OCI-LY7 (cell line): ENCODE measurements around the gene ZDHHC8. TPM values are rescaled to one million over a fixed set of nuclear protein-coding genes. Genes with fewer than 3 reads are reported as not detected.

Source experiments
- BruUV-seq: library from RNA; stranded (reverse); fragments of 400-500 nt; replicated peaks from 2 replicates; lab custom pipeline; 2021; lab: Mats Ljungman, UMichigan
- CTCF ChIA-PET: fragments of 300-600 bp; sonication (Branson Sonifier 250); formaldehyde crosslinking; loops from one replicate; lab custom pipeline; 2022; ENCODE audit warnings: antibody characterized with exemption; ENCODE audit not compliant: unreplicated experiment; lab: Charles Lee
- POLR2A ChIA-PET: fragments of 300-600 bp; sonication (Branson Sonifier 250); formaldehyde crosslinking; loops from one replicate; lab custom pipeline; 2022; ENCODE audit warnings: antibody characterized with exemption; lab: Charles Lee
- DNase-seq: peaks from one replicate; pipeline ENCODE4 v3.0.0-alpha.2; 2015; ENCODE audit warnings: low spot score
- H2AFZ ChIP-seq: fragments of 200-600 bp; sonication (generic), shearing (Covaris generic); 2 replicates; pipeline ENCODE4 v1.6.1; 2014; ENCODE audit warnings: mild to moderate bottlenecking, antibody characterized with exemption, low read length, moderate library complexity
- H3K27ac ChIP-seq: fragments of 200-600 bp; sonication (generic); 2 replicates; pipeline ENCODE4 v1.5.1; 2014; ENCODE audit warnings: mixed run types, low read depth, mild to moderate bottlenecking, moderate library complexity, low read length, inconsistent platforms; ENCODE audit not compliant: poor library complexity, severe bottlenecking
- H3K36me3 ChIP-seq: fragments of 200-600 bp; sonication (generic); 2 replicates; pipeline ENCODE4 v1.6.1; 2014; ENCODE audit warnings: mild to moderate bottlenecking, antibody characterized with exemption, low read length, moderate library complexity, mixed read lengths; ENCODE audit not compliant: insufficient read depth
- H3K4me1 ChIP-seq: fragments of 200-600 bp; sonication (generic); 2 replicates; pipeline ENCODE4 v1.5.1; 2014; ENCODE audit warnings: mild to moderate bottlenecking, low read length; ENCODE audit not compliant: insufficient read depth, poor library complexity, severe bottlenecking
- H3K4me2 ChIP-seq: fragments of 200-600 bp; sonication (generic); 2 replicates; pipeline ENCODE4 v1.6.1; 2014; ENCODE audit warnings: mild to moderate bottlenecking, low read length
- H3K4me3 ChIP-seq: fragments of 200-600 bp; sonication (generic); 2 replicates; pipeline ENCODE4 v1.5.1; 2014; ENCODE audit warnings: mild to moderate bottlenecking, low read depth, low read length; ENCODE audit not compliant: poor library complexity, severe bottlenecking
- H3K79me2 ChIP-seq: fragments of 200-600 bp; sonication (generic); 2 replicates; pipeline ENCODE4 v1.6.1; 2016; ENCODE audit warnings: low read depth, mild to moderate bottlenecking, low read length, moderate library complexity, mixed read lengths; ENCODE audit not compliant: insufficient read depth
- H3K9me2 ChIP-seq: fragments of 200-600 bp; sonication (generic); 2 replicates; pipeline ENCODE4 v1.6.1; 2016; ENCODE audit warnings: mild to moderate bottlenecking, low read length, mixed read lengths; ENCODE audit not compliant: insufficient read depth
- H3K9me3 ChIP-seq: fragments of 200-600 bp; sonication (generic); 2 replicates; pipeline ENCODE4 v1.6.1; 2014; ENCODE audit warnings: mild to moderate bottlenecking, mixed run types, low read length, mixed read lengths
- H4K20me1 ChIP-seq: fragments of 200-600 bp; sonication (generic); 2 replicates; pipeline ENCODE4 v1.6.1; 2014; ENCODE audit warnings: mild to moderate bottlenecking, antibody characterized with exemption, low read length, moderate library complexity, mixed read lengths; ENCODE audit not compliant: insufficient read depth
- EZH2phosphoT487 ChIP-seq: fragments of 200-600 bp; sonication (generic); IDR thresholded peaks from 2 replicates; pipeline ENCODE4 v1.6.1; 2018; ENCODE audit warnings: low read depth, borderline replicate concordance, mild to moderate bottlenecking, mixed run types, antibody characterized with exemption, low read length, moderate library complexity, mixed read lengths
- intact Hi-C: fragments of 100-400 bp; cut with micrococcal nuclease; formaldehyde crosslinking; loops from one replicate; pipeline ENCODE4 v1.10.0; 2022; ENCODE audit not compliant: unreplicated experiment
- total RNA-seq, 2 experiments: library from RNA; depleted of rRNA in 1 of 2; stranded (reverse); fragments of >200 nt in 1 of 2; shearing (Covaris generic) in 1 of 2; gene quantifications; 2 replicates each; pipeline ENCODE4 v1.2.3, GENCODE V29; 2014 to 2022
- TF ChIP-seq, protein P1 (sequence below): fragments of 200-600 bp; sonication (generic); conservative IDR thresholded peaks from 2 replicates; pipeline ENCODE4 v1.5.1; 2014; ENCODE audit warnings: mild to moderate bottlenecking, antibody characterized with exemption, low read length, moderate library complexity, mixed read lengths

The ZDHHC8 gene
- total RNA-seq, 2 experiments from 2014 or later: 2.3 to 16.7 TPM

DNA sequence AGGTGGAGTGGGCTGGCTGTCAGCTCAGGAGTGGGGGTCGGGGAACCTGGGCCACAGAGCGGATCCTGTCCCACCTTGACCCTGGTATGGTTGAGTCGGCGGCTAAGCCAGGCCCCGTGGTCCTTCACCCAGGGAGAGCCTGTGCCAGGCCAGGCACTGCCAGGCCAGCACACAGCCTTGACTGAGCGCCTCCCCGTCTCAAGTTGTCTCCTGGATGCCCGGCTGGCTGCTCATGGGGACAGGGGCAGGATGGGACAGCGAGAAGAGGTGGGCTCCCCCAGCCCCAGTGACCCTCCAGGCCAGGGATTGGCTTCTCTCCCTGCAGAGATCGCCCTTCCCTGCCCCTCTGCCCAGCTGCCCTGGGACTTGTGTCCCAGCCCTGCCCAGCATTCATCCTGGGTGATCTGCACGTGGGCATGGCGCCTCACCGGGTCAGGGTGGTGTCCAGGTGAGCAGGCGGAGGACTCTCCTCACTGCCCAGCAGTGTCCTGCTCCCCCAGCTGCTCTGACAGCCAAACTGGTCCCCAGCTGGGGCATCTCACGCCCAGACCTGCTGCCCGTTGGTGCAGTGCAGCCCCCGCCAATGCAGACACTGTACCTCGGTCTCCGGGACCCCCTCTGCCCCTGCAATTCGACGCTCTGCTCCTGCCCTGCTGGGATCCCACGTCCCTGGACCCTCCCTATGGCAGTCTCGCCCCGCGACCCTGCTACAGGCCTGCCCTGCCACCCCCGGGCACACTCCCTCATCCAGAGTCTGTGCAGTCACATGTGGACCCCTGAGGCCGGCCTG lies 48.0 kb downstream of the ZDHHC8 start:
- intact Hi-C loops: no loop called here
- TF ChIP-seq, protein P1, sequence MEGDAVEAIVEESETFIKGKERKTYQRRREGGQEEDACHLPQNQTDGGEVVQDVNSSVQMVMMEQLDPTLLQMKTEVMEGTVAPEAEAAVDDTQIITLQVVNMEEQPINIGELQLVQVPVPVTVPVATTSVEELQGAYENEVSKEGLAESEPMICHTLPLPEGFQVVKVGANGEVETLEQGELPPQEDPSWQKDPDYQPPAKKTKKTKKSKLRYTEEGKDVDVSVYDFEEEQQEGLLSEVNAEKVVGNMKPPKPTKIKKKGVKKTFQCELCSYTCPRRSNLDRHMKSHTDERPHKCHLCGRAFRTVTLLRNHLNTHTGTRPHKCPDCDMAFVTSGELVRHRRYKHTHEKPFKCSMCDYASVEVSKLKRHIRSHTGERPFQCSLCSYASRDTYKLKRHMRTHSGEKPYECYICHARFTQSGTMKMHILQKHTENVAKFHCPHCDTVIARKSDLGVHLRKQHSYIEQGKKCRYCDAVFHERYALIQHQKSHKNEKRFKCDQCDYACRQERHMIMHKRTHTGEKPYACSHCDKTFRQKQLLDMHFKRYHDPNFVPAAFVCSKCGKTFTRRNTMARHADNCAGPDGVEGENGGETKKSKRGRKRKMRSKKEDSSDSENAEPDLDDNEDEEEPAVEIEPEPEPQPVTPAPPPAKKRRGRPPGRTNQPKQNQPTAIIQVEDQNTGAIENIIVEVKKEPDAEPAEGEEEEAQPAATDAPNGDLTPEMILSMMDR: no peak
- TF ChIP-seq EZH2phosphoT487: no peak
- H3K4me1 ChIP-seq: no peaks in the 10 kb centered on the region
- no peak overlapping the region for H3K4me3 ChIP-seq
- no peaks in the 10 kb centered on the region for H3K36me3 ChIP-seq
- BruUV-seq: no TSS peak
- no peak overlapping the region for H3K4me2 ChIP-seq
- no peaks in the 10 kb centered on the region for H3K9me3 ChIP-seq
- no peaks in the 10 kb centered on the region for H3K79me2 ChIP-seq
- H3K27ac ChIP-seq: no peak overlapping the region
- CTCF ChIA-PET: no interaction called here
- POLR2A ChIA-PET: no interaction called here
- H2AFZ ChIP-seq: no peak overlapping the region
- H4K20me1 ChIP-seq: no peaks in the 10 kb centered on the region
- no peak for DNase-seq
- no peaks in the 10 kb centered on the region for H3K9me2 ChIP-seq

DNA sequence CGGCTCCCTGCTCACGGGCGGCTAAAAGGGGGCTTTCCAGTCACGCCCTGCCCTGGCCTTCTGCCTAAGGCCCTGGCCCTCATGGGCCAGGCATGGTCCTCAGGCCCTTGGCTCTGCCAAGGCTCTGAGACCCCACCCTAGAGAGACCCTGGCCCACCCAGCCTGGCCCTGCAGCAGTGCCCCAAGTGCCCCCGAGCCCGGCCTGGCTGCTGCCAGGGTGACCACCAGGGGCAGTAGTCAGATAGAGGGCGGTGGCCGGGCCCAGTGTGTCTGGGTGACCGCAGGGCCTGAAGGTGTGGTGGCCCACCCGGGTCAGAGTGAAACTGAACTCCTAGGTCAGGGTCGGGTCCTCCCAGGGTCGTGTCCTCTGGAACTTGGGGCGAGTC lies 48.6 kb downstream of the ZDHHC8 start:
- intact Hi-C loops: no loop called here
- Histone ChIP-seq H3K9me3 (no peaks in the 10 kb centered on the region), H3K36me3 (no peaks in the 10 kb centered on the region), H3K4me3 (no peak overlapping the region), H3K4me2 (no peak overlapping the region), H3K27ac (no peak overlapping the region), H3K9me2 (no peaks in the 10 kb centered on the region), H3K4me1 (no peaks in the 10 kb centered on the region), H2AFZ (no peak overlapping the region), H3K79me2 (no peaks in the 10 kb centered on the region), H4K20me1 (no peaks in the 10 kb centered on the region)
- no peak for DNase-seq
- ChIA-PET POLR2A (no interaction called here), CTCF (no interaction called here)
- BruUV-seq: no TSS peak
- TF ChIP-seq, protein P1: no peak; the same call in 1 of the 2 replicates
- TF ChIP-seq EZH2phosphoT487: no peak

DNA sequence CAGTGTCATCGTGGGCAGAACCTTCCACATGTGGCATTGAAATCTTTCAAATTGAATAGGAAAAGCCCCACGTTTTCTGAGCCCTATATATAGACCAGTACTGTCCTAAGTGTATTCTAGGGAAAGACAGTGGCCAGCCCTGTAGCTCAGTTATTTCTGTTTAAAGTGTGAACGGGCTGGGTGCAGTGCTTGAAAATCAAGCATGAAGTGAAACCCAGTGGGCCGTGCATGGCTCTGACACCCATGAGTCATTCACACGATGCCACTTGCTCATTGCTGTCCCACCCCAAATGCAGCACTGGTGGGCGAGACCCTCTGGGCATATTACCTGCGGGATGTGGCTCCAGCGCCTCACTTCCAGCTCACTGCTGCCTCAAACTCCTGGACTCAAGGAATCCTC lies 49.0 kb downstream of the ZDHHC8 start:
- no TSS peak for BruUV-seq

More for the DNA sequence above, 49.0 kb downstream of the ZDHHC8 start:
- H4K20me1 ChIP-seq: no peaks in the 10 kb centered on the region
- H2AFZ ChIP-seq: no peak overlapping the region
- H3K4me3 ChIP-seq: no peak overlapping the region
- H3K9me3 ChIP-seq: no peaks in the 10 kb centered on the region
- H3K79me2 ChIP-seq: no peaks in the 10 kb centered on the region
- H3K27ac ChIP-seq: no peak overlapping the region
- no peak overlapping the region for H3K4me2 ChIP-seq
- ChIA-PET POLR2A (no interaction called here), CTCF (no interaction called here)
- no peaks in the 10 kb centered on the region for H3K9me2 ChIP-seq
- DNase-seq: no peak
- TF ChIP-seq, protein P1: no peak
- TF ChIP-seq EZH2phosphoT487: no peak
- intact Hi-C loops: no loop called here
- no peaks in the 10 kb centered on the region for H3K36me3 ChIP-seq
- no peaks in the 10 kb centered on the region for H3K4me1 ChIP-seq
